HPDE6-E6E7 (cell line): ENCODE data around the gene ZNF221.

ENCODE experiments used
- DNase-seq: peaks from one replicate; pipeline ENCODE4 v3.0.0; 2011; ENCODE audit warnings: missing footprints; ENCODE audit errors: extremely low spot score

ZNF221 gene

DNA sequence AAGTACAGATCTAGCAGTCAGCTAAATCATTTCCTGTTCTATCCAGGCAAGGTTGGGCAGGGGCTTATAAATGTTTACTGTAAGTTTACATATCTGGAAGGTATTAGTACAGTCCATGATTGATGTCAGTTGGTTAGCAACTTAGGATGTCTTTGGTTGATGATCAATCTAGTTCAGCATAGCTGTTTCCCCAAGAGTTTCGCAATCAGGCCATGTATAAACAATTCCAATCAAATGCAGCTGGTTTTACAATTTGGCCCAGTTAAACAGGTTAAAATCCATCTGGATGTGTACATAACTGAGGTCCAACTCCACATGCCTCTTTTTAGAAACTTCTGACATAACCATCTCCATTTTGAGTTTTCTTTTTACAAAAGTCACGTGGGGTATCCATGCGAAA lies 6.9 kb downstream of the ZNF221 start:
- DNase-seq = no peak

DNA sequence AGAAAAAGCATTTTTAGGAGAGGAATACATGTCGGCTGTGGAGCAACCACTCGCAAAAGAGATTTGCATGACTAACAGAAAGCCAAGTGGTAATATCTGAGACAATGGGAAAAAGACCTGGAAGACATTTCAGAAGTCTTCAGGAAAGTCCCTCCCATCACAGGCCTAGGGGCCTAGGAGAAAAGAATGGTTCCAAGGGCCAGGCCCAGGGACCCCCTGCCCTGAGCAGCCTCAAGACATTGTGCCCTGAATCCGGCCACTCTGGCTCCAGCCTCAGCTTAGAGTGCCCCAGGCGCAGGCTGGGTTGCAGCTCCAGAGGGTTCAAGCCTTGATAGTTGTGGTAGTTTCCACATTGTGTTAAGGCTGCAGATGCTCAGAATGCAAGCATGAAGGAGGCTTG lies 9.4 kb downstream of the ZNF221 start:
- no peak for DNase-seq

GRCh38 chr19:43966079-43966694 lies 15.2 kb downstream of the ZNF221 start:
- DNase-seq = no peak

GRCh38 chr19:43976732-43977131 lies 25.7 kb downstream of the ZNF221 start:
- no peak for DNase-seq

GRCh38 chr19:43983544-43983911 lies 32.5 kb downstream of the ZNF221 start:
- no peak for DNase-seq

DNA sequence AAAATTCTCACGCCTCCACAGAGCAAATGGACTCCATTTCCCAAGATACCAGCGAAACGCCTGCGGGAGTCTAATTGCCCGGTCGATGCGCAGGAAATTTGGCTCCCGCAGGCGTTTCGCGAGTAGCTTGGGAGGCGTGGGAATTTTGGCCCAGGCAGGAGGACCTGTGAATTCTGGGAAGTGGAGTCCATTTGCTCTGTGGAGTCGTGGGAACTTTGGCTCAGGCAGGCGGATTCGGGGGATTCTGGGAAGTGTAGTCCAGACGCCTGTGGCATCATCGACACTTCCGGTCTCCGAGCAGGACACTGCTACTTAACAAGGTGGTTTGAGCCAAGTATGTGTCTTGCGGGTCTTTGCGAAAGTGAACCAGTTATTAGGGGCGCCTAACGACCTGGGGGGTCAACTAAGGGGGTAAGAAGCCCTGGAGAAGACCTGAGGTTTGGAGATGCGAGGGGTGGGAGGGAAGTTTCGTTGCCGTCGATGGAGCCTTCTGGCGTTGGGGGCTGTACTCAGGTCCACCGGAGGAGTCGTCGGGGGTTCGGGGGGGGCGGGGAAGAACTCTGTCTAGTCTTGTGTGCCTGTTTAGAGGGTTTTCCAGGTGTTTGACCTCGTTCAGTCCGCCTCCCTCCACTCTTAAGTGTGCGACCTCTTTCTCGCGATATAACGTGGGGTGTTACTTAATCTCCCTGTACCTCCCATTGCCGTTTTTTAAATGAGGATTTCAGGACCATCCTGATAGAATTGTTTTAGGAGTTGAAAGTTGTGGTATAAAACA lies 33.1 kb downstream of the ZNF221 start, which contains the start of gene ZNF155:
Gene ZNF155, plus strand, starts transcription at position 277 of the 775 bp plus-strand sequence. CDS start 4,356 bp downstream, outside the sequence.
- peak; percentile 90 for DNase-seq

DNA sequence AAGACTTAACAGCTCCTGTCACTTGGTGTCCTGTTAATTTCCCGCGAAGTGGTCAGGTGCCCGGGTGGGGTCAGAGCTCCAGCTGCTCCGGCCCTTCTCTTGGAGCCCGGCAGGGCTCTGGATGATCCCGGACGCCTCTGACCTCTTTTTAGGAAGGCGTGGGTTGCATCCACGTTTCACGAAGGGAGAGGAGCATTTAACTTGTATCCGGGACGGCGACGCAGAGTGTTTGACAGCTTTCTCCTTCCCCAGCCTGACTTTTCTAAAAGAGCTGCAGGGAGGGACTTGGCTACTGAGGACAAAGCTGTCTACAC lies 33.6 kb downstream of the ZNF221 start:
- DNase-seq = no peak

DNA sequence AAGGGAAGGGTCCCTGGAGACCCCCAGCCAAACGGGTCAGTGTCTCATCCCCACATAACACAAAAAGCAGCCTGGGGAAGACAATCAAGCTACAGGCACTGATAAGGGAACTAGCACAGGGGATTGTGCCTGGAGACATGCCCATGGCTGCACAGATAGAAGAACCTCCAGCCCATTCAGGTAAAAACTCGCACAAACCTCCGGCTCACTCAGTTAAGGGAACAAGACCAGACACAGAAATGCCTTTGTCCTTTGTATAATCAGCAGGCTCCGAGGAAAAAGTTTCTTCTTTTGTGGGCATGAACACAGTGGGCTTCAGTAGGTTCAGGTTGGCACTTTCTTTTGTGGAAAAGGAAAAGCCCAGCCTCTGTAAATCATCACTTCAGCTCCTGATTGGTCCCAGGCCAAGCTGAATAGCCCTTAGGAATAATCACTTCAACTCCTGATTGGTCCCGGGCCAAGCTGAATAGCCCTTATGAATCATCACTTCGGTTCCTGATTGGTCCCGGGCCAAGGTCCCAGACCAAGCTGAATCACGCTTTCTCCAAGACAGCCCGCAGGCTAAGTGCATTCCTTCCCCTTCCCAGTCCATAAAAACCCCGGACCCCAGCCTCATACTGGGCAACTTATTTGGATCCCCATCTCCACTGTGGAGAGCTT lies 46.7 kb downstream of the ZNF221 start:
- no peak for DNase-seq

- no peak for DNase-seq
These were observed 51.2 kb downstream of the ZNF221 start for GRCh38 chr19:44002212-44002565.

DNA sequence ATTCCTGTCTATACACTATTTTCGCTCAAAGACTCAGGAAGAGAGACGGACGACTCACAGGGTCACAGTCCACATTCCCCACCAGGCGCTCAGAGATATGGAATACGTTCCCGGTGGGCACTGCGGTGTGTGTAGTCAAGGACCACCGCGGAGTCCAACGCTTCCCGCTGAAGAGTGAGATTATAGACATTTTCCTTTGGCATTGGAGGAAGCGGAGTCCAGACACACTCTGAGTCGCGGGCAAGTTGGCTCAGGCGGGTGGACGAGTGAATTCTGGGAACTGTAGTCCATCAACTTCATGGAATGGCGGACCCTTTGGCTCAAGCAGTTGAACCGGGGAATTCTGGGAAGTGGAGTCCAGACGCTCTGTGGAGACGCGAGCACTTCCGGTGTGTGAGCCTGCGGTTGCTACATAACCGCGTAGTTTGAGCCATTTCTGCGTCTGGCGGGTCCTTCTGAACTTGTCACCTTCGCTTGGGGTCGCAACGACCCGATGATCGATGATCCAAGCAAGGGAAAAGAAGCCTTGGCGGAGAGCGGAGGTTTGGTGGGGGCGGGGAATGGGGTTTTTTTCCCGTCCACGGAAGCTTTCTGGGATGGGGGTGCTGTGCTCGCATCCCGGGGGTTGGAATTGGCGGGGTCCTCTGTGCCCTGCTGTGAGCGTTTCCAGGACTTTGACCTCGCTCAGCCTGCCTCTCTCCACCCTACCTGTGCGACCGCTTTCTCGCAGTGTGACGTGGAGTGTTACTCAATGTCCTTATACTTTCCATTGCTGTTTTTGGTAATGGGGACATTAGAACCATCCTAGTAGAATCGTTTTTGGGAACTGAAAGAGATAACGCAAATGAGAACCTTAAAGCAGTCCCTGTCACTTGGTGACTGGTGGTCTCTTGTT lies 51.8 kb downstream of the ZNF221 start, which contains the start of gene ZNF230:
Gene ZNF230, plus strand, starts transcription at position 392 of the 895 bp plus-strand sequence. CDS start 4,122 bp downstream, outside the sequence.
- DNase-seq = peak; percentile 88

DNA sequence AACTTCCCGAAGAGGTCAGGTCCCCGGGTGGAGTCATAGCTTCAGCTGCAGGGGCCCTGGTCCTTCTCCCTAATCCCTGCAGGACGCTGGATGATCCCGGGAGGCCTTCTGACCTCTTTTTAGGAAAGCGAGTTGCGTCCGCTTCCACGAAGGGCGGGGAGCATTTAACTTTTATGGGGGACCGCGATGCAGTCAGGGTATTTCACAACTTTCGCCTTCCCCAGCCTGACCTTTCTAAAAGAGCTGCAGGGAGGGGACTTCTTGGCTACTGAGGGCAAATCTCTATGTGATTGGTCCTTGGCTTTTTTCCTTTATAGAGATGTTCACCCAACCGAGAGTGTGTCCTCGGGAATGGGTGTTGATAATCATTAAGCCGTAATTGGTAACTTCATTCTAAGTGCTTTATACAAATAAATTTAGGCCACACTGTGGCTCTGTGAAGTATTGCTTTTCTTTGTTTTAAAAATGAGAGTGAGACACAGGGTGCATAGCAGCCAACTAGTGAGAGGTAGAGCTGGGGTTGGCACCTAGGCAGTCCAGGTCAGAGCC lies 52.5 kb downstream of the ZNF221 start:
- DNase-seq = no peak

DNA sequence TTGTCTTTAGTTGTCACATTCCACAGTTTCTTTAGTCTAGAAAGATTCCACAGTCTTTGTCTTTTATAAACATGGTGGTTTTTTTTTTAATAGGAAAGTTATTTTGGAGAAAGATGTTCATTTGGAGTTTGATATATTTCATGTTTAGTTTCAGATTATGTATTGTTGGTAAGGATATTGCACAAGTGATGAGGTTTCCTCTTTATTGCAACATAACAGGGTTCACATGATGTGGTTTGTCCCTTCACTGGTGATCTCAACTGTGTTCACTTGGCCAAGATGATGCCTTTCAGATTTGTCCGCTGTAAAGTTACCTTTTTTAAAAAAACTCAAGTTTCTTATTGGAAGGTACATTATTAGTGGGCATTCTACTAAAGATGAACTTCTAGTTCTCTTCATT lies 54.9 kb downstream of the ZNF221 start:
- DNase-seq = no peak

DNA sequence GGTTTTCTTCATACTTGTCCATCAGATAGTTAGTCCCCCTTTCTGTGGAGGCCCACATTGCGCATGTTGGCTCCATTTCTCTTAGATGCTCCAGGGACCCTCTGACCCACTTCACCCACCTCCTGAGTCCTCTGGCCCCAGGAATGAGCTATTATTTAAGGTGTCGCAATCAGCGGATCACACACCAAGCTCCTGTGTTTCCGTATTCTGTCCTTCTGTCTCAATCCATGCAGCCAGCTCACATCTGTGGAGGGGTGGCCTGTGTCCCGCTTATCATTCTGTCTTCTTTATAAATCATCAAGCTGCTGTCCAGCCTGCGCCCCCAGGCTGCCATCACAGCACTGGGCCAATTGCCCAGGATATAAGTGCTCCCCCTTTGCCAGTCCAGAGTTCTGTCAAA lies 56.4 kb downstream of the ZNF221 start:
- DNase-seq = no peak

GRCh38 chr19:44010468-44010867 lies 59.4 kb downstream of the ZNF221 start:
- no peak for DNase-seq
